GM19395 (cell line): ENCODE data around the gene RMI2.

ENCODE experiments used
- ATAC-seq: cut with Tn5 transposase; IDR thresholded peaks from one replicate; pipeline ENCODE4 v1.9.1; 2021; ENCODE audit warnings: mild to moderate bottlenecking, moderate library complexity; ENCODE audit not compliant: unreplicated experiment

RMI2 gene

DNA sequence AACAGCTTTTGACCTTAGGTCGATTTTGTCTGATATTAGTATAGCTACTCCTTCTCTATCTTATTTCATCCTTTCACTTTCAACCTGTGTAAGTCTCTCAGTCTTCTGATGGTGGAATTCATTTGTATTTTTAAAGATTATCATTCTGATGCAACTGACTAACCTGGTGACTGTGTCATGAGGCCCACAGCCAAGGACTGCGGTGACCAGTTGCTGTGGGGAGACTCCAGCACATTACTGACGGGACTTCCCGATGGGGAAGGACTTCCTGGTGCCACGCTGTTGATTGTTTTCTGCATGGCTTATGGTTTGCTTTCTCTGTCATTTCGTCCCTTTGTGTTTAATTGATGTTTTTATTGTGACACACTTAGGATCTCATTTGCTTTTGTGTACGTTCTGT is 34.2 kb downstream of the RMI2 start:
- ATAC-seq: peak; percentile 69

DNA sequence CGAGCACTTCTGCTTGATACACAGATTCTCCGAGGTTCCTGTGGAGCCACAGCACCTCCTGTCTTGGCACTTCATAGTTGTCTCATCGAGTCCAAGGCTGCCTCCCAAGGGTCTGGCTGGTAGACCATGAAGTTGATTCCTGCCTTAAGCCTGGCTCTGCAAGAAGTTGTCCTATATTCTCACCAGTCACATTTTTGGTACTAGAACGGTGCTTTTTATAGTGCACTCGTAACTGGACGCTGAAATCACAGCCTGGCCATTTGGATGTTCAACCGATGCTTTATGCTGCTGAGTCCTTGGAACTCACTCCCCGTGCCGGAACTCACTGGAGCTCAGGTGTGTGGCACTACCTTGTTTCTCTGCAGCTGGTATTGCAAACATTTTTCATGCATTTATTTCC is 35.6 kb downstream of the RMI2 start:
- no peak for ATAC-seq

DNA sequence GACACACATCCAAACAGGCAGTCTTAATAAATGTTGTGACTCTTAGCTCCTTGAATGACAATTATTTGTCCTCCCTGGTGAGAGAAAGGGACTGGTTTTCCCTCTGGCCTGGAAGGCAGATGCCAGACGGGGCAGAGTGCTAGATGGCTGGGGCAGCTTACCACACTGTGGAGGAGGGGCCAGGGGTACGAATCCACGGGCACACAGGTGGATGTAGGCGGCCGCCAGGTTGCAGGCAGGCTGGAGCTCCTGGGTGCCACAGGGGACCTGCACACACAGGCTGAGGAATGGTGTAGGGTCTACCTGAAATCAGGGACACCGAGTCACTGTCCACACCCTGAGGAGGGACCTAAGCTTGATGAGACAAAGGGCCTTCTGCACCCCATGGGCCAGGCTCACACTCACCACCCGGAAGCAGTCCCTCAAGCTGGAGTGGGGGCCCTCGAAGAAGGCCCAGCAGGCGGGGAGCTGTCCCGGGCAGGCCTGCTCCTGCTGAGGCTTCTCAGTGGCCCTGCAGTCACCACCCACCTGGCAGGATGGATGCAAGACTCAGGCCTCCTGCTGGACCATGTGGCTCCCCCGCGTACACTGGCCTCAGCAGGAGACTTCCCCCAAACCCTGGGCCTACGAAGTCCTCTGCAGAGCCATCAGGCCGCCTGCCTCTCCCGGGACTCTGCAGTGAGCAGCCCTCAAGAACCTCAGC is 38.4 kb downstream of the RMI2 start:
- ATAC-seq: no peak

DNA sequence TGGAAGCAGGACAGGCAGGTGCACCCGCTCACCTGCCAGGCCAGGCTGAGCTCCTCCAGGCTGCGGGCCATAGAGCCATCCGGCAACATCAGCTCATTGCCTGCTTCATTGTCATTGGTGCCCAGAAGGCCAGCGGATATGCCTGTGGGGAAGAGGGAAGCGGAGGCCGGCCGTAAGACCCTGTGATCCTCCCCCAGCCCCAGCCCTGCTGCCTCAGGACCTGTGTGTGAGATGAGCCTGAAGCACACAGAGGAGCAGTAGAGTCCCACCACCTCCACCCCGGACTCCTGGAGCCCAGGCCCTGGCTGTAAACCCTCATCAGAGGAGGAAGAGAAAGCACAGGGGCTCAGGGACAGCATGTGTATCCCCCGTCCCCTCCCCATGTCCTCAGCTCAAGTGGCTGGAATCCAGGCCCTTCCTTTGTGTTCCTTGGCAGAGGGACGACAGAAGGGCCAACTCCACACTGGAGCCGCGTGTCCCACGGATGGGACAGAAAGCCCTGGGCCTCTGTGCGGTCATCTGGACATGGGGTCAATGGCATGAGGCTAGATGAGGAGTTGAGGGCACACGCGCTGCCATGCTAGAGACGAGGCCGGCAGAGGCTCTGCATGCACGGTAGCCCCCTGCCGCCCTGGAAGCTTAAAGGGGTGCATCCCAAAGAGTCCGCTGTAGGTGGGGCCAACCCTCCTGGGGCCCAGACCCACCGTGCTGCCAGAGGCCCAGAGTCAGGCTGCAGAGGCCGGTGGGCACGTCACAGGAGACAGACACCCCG is 39.1 kb downstream of the RMI2 start:
- no peak for ATAC-seq

DNA sequence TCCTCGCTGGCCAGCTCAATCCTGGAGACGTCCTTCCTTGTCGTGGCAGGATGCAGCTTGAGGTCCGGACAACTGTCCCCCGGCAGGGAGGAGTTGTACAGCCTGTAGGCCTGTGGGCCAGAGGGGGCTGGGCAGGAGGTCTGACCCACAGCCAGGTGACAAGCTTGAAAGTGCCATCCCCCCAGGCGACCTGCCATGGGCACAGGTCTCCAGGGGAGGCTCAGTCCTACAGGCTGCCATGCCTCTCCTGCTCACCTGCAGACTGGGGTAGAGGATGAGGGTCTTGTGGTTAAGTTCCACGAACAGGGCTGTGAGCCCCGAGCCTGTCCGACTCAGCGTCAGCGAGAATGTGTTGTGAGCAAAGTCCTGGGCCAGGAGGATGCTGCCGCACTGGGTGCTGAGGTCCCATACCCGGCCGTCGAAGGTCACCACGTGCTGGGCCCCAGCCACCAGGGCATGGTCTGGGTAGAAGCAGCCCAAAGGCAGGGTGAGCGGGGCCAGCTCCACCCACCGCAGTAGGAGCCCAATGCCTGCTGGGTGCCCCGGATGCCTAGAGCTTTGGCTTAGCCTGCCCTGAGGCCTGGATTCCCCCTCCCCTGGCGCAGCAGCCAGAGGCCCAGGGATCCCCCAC is 39.8 kb downstream of the RMI2 start:
- ATAC-seq: no peak

DNA sequence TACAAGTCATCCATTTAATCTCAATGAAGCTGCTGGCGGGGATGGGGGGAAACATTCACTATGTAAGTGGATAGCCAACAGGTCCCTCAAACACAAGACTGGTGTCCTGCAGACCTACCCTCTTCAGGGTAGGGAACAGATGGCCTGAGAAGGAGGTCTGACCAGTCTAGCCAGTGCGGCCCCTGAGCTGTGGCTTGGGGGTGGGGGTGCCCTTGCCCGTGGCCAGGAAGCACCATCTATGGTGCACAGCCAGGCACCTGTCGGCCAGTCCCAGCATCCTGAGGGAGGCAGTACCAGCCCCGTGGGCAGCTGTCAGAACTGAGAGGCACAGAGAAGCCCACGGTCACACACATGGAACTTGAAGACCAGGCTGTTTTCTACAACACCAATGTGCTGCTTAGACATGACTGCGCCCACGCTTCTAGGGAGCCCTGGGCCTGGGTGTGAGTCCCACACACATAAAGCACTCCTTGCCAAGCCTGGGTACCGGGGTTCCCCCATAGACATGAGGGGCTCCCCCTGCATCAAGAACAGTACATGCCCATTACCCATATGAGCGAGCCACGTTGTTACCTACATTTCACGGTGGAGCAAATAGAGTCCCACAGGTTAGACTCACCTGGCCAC is 40.9 kb downstream of the RMI2 start:
- ATAC-seq: no peak

DNA sequence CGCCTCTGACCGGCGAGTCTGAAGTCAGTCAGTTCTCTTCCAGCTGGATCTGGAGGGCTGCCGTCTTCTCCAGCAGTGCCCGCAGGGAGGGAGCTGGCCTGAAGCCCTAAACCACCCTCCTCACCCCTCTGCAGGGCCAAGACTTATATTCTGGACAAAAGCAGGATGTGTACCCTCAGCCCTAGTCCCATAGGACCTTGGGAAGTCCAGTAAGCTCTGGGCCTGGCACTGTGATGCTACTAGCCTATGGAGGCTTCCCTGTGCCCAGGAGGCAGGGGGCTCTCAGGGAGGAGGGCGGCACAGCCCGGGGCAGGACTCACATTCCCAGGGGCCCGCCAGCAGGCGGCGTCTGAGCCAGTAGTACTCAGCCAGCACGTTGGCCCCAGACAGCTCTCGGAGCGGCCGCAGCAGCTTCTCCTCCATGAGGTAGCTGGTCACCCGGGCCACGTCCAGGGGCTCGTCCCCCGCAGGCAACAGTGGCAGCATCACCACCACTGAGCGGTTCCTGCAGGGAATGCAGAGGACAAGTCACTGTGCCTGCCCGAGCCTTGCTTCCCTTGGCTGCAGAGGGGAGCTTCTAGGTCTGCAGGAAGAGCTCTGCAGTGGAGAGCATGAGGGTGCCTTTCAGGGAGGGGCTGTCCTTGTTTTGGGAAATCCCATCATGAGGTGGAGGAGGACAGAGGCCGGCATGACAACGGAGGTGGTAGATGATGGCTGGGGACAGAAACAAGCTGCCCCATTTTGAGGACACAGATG is 41.7 kb downstream of the RMI2 start:
- ATAC-seq: no peak

DNA sequence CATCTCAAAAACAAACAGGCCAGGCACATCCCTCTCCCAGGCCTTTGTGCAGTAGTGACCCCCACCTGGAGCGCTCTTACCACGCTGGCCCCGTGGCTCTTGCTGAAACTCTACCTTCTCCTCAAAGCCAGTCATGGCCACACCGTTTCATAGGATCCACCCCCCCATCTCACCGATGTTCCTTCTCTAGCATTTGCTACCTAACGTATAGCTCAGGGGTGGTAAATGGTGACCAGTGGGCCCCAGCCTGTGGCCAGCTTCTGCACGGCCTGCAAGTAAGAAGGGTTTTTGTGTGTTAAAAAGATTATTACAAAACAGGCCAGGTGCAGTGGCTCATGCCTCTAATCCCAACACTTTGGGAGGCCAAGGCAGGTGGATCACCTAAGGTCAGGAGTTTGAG is 43.8 kb downstream of the RMI2 start:
- no peak for ATAC-seq

DNA sequence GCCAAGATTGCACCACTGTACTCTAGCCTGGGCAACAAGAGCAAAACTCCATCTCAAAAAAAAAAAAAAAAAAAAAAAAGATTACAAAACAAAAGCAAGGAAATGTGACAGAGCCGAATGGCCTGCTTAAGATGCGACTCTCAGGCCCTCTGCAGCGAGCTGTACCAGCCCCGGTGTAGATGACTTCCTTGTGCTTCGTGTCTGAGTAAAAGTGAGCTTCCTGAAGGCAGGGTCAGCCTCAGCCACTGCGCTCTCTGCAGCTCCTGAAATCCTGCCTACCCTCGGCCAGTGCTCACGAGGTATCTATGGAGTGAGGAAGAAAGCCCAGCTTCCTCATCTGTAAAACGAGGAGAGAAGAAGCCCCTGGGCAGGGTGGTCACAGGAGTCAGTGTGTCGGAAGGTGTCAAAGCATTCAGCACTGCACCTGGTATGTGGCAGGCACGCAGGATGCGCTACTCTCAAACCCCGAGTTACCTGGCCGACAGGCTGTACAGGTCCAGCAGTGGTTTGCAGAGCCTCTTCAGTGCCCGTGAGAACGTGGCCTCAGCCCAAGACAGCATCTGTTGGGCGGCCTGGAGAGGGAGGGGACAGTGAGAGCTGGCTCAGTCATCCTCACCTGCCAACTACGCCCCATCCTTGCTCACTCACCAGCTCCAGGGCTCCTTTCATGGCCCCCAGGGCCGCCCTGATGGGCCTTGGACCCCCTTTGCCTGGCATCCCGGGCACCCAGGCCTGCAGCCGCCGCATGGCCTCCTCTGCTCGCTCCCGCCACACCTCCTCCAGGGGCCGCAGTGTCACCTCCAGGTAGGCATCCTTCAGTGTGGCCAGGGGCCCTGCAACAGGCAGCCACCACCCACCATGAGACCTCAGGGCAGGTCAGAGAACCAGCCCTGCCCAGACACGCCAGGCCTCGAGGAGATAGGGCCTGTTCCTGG is 44.6 kb downstream of the RMI2 start:
- ATAC-seq: no peak

DNA sequence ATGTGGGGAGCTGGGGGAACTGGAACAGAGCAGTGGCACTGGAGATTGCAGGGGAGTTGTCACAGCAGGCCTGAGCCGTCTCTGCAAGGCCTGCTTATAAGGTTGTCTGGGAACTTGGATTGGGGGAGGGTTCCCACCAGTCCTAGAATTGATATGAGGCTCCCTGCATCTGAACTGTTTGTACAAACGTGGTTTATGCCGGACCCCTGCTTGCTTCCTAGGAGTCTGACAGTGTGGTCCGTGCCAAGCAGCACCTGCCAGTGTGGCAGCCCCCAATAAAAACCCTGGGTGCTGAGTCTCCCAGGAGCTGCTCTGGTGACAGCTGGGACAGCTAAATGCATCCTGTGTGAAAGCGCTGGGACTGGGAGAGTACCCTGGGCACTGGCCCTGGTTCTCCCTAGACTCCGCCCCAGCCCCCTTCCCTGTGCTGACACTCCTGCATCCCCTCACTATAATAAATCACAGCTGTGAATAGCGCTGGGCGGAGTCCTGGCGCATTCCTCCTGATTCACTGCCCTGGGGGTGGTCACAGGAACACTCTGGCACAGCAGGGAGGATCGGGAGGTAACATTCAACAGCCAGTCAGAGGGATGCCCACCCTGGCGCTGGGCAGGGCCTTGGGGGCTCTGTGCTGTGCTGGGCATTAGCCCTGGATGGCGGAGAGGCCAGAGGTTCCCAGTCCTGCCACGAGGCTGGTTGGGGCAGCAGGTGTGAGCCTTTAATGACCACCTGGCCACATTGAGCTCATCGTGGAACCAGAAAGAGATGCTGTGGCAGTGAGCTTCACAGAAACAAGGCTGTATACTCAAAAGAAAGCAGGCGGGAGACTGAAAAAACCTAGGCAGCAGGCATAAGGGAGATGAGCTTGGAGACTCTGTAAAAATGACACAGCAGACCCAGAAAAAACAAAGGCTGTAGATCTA is 45.6 kb downstream of the RMI2 start:
- ATAC-seq: no peak

DNA sequence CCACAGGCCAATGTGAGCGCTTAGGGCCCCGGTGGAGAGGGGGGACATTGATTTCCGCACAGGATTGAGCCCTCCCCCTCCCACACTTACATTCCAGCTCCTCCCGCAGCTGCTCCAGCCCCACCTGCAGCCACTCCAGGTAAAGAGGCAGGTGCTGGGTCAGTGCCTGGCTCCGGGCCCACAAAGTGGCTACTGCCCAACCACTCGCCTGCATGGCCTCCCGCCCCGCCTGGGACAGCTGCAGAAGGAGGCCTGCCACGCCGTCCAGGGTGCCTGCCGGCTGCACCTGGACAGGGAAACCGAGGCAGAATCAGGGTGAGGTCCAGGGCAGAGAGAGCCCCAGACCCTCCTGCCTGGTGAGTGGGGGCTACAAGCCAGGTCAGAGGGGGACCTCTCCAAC is 46.3 kb downstream of the RMI2 start:
- ATAC-seq: no peak

DNA sequence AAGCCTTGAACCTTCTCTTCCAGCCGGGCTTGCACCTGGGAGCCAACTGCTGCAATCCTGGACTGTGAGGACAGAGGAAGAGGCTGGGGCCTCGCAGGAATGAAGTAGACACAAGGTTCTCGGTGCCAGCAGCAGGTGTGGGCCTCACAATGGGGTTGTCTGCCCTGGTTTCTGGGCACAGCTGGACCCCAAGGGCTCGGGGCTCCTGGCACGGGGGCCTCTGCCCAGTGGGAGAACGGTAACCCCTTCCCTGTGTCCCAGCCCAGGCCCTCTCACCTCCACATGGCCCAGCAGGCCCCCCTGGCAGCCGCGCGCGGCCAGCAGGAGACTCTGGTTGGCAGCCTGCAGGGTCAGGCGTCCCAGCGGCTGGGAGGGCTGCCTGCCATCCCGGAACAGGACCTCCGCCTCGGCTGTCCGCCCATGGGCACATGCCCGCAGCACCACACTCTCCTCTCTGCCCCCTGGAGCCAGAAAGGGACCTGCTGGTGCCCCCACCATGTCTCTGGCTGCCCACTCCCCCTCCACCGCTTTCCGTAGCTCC is 46.9 kb downstream of the RMI2 start:
- no peak for ATAC-seq

DNA sequence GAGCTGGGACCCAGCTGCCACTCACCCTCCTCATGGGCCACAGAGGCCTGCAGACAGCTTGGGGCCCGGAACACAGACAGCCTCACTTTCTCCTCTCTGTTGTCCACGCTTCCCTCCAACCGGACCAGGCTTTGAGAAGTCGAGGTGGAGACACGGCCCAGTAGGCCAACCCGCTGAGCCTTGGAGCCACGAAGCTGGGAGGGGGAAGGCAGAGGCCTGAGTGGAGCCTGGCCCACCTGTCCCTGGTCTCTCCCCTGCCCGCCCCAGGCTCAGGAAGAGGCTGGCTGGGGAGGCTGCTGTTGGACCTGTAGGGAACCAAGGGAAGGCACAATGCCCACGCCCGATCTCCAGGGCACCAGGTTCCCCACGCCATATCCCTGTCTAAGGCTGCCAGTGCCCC is 48.1 kb downstream of the RMI2 start:
- no peak for ATAC-seq

DNA sequence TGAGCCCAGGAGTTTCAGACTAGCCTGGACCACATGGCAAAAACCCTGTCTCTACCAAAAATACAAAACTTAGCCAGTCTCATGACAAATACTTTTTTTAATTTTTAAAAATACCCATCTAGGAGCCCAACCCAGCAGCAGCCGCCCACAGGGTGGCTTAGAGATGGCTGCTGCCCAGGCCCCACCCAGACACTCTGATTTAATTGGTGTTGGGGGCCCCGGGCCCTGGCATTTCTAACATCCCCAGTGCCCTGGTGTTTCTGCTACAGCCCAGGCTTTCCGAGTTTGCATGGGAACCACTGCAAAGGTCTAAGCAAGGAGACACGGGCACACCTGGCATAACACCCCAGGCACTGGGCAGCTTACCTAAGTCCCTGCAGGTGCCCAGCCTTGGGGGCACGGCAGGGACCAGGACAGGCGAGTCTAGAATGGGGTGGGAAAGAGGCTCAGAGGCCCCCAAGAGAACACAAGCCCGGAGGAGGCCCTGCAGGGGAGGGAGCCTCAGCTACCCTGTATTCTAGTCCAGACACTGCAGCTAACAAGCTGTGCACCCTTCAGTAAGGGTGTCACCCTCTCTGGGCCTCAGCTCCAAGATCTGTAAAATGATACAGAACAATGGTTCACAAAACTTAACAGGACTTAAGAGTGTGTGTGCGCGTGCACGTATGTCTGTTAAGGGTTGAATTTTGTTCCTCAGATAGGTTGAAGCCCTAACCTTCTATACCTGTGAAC is 48.8 kb downstream of the RMI2 start:
- ATAC-seq: no peak

DNA sequence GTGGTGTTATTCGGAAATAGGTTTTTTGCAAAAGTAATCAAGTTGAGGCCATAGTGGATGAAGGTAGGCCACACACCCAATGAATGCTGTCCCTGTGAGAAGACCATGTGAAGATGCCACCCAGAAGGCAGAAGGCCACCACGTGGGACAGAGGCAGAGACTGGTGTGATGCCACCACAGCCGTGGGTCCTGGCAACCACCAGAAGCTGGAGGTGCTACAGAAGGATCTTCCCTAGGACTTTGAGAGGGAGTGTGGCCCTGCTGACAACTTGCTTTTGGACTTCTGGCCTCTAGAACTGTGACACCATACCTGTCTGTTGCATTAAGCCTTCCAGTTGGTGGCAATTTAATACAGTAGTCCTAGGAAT is 49.3 kb downstream of the RMI2 start:
- no peak for ATAC-seq

DNA sequence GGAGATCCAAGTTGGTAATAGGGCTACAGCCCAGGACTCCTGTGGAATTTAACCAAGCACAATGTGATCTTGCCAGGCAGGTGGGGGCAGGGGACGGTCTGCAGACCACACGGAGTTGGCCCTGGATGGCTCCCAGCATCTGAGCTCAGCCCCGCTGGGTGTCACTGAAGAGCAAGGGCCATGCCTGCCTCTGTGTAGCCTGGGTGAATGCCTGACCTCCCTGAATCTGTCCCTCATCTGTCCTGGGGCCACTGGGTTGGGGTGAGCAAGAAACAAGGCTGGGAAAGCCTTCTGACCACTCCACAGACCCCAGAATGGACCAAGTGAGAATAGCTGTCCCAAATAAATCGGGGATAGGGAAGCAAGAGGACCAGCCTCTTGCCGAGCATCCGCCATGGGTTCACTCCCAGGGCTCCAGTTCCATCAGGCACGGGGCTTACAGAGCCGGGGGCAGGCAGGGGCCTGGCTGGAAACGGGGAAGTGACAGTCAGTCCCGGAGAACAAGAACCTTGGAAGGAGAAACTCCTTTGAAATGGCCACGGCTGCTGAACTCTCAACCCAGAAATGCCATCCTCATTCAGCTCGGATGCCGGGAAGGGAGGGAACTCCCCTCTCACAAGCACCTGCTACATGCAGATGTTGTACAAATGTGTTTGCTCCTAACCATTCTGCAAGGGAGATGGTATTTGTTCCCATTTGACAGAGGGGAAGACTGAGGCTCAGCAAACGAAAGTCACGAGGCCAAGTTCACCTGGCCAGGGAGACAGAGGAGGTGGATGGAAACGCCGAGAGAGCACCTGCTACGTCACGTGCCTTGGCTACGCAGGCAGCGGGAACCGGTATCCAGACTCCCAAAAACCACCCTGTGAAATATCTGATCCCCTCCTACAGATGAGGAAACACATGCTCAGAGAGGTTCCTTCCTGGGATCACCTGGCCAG is 50.0 kb downstream of the RMI2 start:
- ATAC-seq: no peak

DNA sequence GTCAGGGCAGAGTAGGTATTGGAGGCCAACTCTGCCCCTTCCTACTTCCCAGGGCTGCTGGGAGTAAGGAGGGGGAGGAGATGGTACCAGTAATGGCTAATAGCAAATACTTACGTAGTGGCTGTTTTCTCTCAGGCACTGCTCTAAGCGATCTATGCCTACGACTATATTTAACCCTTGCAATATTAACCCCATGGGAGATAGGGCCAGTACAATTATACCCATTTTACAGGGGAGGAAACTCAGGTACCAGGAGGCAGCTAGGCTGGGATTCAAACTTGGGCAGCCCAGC is 50.6 kb downstream of the RMI2 start:
- ATAC-seq: no peak
